HEK293 (cell line): ENCODE results near the gene GMEB2.
"Not testable (repeated sequence)": the region's sequence is repeated elsewhere in the genome, so short reads cannot be mapped to it uniquely, and the experiment has no call there.

Source experiments
- CTCF ChIA-PET: fragments of 350-600 bp; formaldehyde crosslinking; extraction: SDS; loops from one replicate; lab custom pipeline; 2021; ENCODE audit warnings: antibody characterized with exemption; lab: Yijun Ruan, JAX
- POLR2A ChIA-PET: fragments of 300-600 bp; formaldehyde crosslinking; extraction: SDS; loops from one replicate; lab custom pipeline; 2020; ENCODE audit warnings: antibody characterized with exemption, inconsistent platforms; lab: Yijun Ruan, JAX
- H3K27ac ChIP-seq: fragments of 200-500 bp; sonication (Bioruptor generic); 2 replicates; pipeline ENCODE4 v1.5.1; 2014; ENCODE audit warnings: low read depth, low read length, control low read depth, inconsistent platforms; ENCODE audit errors: extremely low read depth
- H3K36me3 ChIP-seq, 2 experiments: fragments of 200-500 bp in 1 of 2; sonication (Bioruptor generic) in 1 of 2; 1 replicate in 1 of 2; 2 replicates in 1 of 2; pipeline ENCODE4 v1.5.1; 2014 to 2017; ENCODE audit warnings: inconsistent platforms in 2 of 2, low read length in 2 of 2; ENCODE audit not compliant: control insufficient read depth in 2 of 2, insufficient read depth in 1 of 2
- H3K4me1 ChIP-seq: fragments of 200-500 bp; sonication (Bioruptor generic); 2 replicates; pipeline ENCODE4 v1.5.1; 2014; ENCODE audit warnings: mild to moderate bottlenecking, low read length, inconsistent platforms; ENCODE audit not compliant: control insufficient read depth, insufficient read depth
- H3K4me3 ChIP-seq: 2 replicates; pipeline ENCODE4 v1.5.1; 2011; ENCODE audit warnings: low read depth, mild to moderate bottlenecking, control low read depth, low read length, moderate library complexity
- H3K9me3 ChIP-seq: fragments of 200-500 bp; sonication (Bioruptor generic); 2 replicates; pipeline ENCODE4 v1.5.1; 2014; ENCODE audit warnings: low read depth, low read length, inconsistent platforms; ENCODE audit not compliant: control insufficient read depth, insufficient read depth
- GLI4 ChIP-seq: fragments of 450-650 bp; formaldehyde crosslinking; IDR thresholded peaks from 2 replicates; pipeline ENCODE4 v1.5.1; 2016; ENCODE audit warnings: missing biosample characterization, missing genetic modification characterization
- HOXA7 ChIP-seq: sonication (generic); formaldehyde crosslinking; IDR thresholded peaks from 2 replicates; pipeline ENCODE4 v1.8.1; 2022; ENCODE audit warnings: missing genetic modification reagents, borderline replicate concordance
- KLF16 ChIP-seq: fragments of 450-650 bp; formaldehyde crosslinking; IDR thresholded peaks from 2 replicates; pipeline ENCODE4 v1.5.1; 2017; ENCODE audit warnings: missing biosample characterization, missing genetic modification characterization
- KLF8 ChIP-seq: fragments of 450-650 bp; formaldehyde crosslinking; IDR thresholded peaks from 2 replicates; pipeline ENCODE4 v1.5.1; 2016; ENCODE audit warnings: missing biosample characterization, missing genetic modification characterization
- ZBTB17 ChIP-seq: fragments of 450-650 bp; formaldehyde crosslinking; IDR thresholded peaks from 2 replicates; pipeline ENCODE4 v1.5.1; 2016; ENCODE audit warnings: missing biosample characterization, missing genetic modification characterization
- ZFHX2 ChIP-seq: fragments of 450-650 bp; formaldehyde crosslinking; conservative IDR thresholded peaks from 2 replicates; pipeline ENCODE4 v1.5.1; 2016; ENCODE audit warnings: missing biosample characterization, missing genetic modification characterization
- ZNF239 ChIP-seq: fragments of 450-650 bp; formaldehyde crosslinking; IDR thresholded peaks from 2 replicates; pipeline ENCODE4 v1.5.1; 2016; ENCODE audit warnings: missing biosample characterization, missing genetic modification characterization
- ZNF426 ChIP-seq: fragments of 450-650 bp; formaldehyde crosslinking; IDR thresholded peaks from 2 replicates; pipeline ENCODE4 v1.5.1; 2017; ENCODE audit warnings: missing biosample characterization, missing genetic modification characterization, mild to moderate bottlenecking, inconsistent platforms, moderate library complexity
- ZNF677 ChIP-seq: fragments of 450-650 bp; IDR thresholded peaks from 2 replicates; pipeline ENCODE4 v1.5.0; 2018; ENCODE audit warnings: missing biosample characterization, mild to moderate bottlenecking, missing genetic modification characterization, moderate library complexity
- TF ChIP-seq, protein P1 (sequence below): sonication (generic); formaldehyde crosslinking; IDR thresholded peaks from 2 replicates; pipeline ENCODE4 v1.8.1; 2022; ENCODE audit warnings: mild to moderate bottlenecking, moderate library complexity, missing genetic modification reagents
- TF ChIP-seq, protein P2 (sequence below): fragments of 450-650 bp; formaldehyde crosslinking; optimal IDR thresholded peaks from 2 replicates; pipeline ENCODE3; 2016; ENCODE audit warnings: missing biosample characterization, mild to moderate bottlenecking, missing genetic modification characterization
- TF ChIP-seq, protein P3 (sequence below): fragments of 450-650 bp; IDR thresholded peaks from 2 replicates; pipeline ENCODE4 v1.5.1; 2018; ENCODE audit warnings: missing biosample characterization, missing genetic modification characterization
- TF ChIP-seq, protein P4 (sequence below): fragments of 450-650 bp; formaldehyde crosslinking; IDR thresholded peaks from 2 replicates; pipeline ENCODE4; 2016; ENCODE audit warnings: missing biosample characterization, missing genetic modification characterization

The GMEB2 gene

DNA sequence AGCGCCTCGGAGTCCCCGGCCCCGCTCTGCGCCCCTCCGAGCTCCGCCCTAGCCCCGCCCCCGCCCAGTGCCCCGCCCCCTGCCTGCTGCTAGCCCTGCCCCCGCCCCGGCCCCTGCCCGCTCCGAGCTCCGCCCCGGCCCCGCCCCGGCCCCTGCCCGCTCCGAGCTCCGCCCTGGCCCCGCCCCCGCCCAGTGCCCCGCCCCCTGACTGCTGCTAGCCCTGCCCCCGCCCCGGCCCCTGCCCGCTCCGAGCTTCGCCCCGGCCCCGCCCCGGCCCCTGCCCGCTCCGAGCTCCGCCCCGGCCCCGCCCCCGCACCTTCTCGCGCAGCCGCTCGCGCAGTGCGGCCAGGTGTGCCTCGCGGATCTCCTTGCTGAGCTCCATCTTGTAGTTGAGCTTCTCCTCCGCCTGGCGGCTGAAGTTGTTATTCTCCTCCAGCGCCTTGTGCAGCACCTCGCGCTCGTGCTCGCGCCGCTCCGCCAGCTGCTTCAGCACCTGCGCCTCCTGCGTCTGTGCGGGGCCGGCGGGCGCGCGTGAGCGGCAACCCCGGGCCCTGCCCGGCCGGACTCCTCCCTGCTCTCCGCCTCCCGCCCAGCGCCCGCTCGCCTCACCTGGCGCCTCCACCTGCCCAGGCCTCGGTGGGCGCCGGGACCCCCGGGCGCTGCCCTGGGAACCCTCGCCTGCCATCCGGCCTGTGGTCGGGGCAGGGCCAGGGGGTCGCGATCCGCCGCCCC is 15.1 kb upstream of the GMEB2 start (continued):
- TF ChIP-seq ZNF426 (tag by site-specific recombination) (no peak), KLF16 (0 out of 2 replicates have a peak, but pooled peaks have one; percentile 18), ZNF677 (tag by site-specific recombination) (0 out of 2 replicates have a peak, but pooled peaks have one; percentile 10), HOXA7 (CRISPR knock-in tag) (no peak), ZBTB17 (tag by site-specific recombination) (0 out of 2 replicates have a peak, but pooled peaks have one; percentile 27)
- TF ChIP-seq, protein P1, sequence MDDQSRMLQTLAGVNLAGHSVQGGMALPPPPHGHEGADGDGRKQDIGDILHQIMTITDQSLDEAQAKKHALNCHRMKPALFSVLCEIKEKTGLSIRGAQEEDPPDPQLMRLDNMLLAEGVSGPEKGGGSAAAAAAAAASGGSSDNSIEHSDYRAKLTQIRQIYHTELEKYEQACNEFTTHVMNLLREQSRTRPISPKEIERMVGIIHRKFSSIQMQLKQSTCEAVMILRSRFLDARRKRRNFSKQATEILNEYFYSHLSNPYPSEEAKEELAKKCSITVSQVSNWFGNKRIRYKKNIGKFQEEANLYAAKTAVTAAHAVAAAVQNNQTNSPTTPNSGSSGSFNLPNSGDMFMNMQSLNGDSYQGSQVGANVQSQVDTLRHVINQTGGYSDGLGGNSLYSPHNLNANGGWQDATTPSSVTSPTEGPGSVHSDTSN (CRISPR knock-in tag): peak; percentile 17; the same call in 1 of the 2 replicates
- TF ChIP-seq, protein P2, sequence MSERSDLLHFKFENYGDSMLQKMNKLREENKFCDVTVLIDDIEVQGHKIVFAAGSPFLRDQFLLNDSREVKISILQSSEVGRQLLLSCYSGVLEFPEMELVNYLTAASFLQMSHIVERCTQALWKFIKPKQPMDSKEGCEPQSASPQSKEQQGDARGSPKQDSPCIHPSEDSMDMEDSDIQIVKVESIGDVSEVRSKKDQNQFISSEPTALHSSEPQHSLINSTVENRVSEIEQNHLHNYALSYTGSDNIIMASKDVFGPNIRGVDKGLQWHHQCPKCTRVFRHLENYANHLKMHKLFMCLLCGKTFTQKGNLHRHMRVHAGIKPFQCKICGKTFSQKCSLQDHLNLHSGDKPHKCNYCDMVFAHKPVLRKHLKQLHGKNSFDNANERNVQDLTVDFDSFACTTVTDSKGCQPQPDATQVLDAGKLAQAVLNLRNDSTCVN: peak; percentile 85

DNA sequence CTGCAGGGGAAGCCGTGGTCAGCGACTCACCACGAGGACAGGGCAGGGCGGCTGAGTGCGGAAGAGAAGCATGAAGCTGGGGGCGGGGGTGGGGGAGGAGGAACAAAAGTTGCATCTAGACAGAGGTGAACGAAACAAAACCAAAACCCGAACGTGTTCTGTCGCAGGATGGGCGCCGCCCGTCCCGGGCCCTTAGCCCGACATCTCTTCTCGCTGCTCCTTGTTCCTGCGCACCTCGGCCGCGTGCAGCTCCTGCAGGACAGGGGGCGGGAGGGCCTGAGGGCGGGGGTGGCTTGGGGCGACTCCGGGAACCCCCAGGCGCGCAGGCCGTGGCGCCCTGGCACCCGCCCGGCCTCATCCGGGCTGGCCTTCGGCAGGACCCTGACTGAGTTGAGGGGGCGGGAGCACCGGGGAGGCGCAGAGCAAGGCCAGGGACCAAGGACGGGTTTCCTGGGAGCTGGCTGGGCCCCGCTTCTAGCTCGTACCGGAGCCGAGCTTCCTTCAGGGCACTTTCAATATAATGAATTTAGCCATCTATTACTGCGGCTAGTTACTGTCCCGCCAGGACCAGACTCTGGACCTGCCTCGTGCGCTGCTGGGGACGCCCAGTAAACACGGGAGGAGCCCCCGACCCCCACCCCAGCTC is 14.4 kb upstream of the GMEB2 start:
- H3K4me1 ChIP-seq: peaks cover 3% of the 10 kb centered on the region; the same call in 1 of the 2 replicates
- H3K27ac ChIP-seq: no peak overlapping the region
- CTCF ChIA-PET: interaction anchor here (0.7 to 1.4 kb wide), 5 partner anchors 10 to 224 kb away, joined by 3 to 4 read pairs (median 3); partner anchors contain the start of gene TPD52L2
- no peaks in the 10 kb centered on the region for H3K36me3 ChIP-seq
- peak overlapping the region; percentile 10 for H3K4me3 ChIP-seq
- TF ChIP-seq, protein P3, sequence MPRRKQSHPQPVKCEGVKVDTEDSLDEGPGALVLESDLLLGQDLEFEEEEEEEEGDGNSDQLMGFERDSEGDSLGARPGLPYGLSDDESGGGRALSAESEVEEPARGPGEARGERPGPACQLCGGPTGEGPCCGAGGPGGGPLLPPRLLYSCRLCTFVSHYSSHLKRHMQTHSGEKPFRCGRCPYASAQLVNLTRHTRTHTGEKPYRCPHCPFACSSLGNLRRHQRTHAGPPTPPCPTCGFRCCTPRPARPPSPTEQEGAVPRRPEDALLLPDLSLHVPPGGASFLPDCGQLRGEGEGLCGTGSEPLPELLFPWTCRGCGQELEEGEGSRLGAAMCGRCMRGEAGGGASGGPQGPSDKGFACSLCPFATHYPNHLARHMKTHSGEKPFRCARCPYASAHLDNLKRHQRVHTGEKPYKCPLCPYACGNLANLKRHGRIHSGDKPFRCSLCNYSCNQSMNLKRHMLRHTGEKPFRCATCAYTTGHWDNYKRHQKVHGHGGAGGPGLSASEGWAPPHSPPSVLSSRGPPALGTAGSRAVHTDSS (tag by site-specific recombination): no peak
- TF ChIP-seq GLI4 (tag by site-specific recombination) (no peak), KLF8 (peak; percentile 28)
- POLR2A ChIA-PET: interaction anchor here (0.6 to 2.5 kb wide), 13 partner anchors 9 to 424 kb away, joined by 3 to 20 read pairs (median 4); partner anchors contain the start of genes ARFRP1, GMEB2, RTEL1 and STMN3
- H3K9me3 ChIP-seq: no peaks in the 10 kb centered on the region

DNA sequence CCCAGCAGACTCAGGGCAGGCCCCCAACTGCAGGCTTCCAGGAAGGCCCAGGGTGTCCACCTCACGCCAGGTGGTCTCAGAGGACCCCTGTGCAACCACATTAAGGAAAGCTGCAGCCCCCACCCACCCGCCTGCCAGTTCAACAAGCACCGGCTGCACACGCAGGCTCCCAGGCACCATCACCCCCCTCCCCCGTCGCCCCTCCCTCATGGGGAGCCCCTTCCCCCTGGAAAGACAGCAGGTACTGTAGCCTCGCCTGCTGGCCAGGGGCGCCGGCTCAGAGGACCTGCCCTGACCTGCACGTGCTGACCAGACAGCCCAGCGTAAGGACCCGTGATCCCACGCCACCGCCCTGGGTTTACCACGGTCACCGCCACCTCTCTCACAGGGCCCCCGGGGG is 13.8 kb upstream of the GMEB2 start:
- POLR2A ChIA-PET, H3K4me3 ChIP-seq, H3K9me3 ChIP-seq, CTCF ChIA-PET, H3K27ac ChIP-seq, H3K4me1 ChIP-seq, H3K36me3 ChIP-seq: not testable (repeated sequence)

DNA sequence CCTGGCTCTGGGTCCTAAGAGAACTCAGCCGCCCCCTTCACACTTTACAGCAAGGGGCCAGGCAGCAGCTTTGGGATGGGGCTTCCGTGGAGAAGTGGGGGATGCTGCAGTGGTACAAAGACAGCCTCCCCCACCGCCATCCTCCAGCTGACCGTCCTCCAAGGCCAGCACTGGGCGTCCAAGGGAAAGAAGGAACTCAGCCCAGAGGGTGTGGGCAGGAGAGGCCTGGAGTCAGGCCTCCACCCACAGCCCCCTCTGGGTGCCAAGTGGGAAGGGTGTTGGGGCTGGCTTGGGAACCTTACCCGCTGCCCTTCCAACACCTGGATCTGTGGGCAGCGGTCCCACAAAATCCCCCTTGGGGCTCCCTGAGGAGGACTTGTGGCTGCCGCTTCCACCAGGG is 13.2 kb upstream of the GMEB2 start:
- Histone ChIP-seq H3K4me1 (peaks cover 3% of the 10 kb centered on the region; the same call in 1 of the 2 replicates), H3K9me3 (no peaks in the 10 kb centered on the region), H3K4me3 (no peak overlapping the region), H3K27ac (no peak overlapping the region), H3K36me3 (no peaks in the 10 kb centered on the region)
- CTCF ChIA-PET: no interaction called here
- POLR2A ChIA-PET: no interaction called here
- no peak for TF ChIP-seq ZNF239 (tag by site-specific recombination)
- TF ChIP-seq, protein P4, sequence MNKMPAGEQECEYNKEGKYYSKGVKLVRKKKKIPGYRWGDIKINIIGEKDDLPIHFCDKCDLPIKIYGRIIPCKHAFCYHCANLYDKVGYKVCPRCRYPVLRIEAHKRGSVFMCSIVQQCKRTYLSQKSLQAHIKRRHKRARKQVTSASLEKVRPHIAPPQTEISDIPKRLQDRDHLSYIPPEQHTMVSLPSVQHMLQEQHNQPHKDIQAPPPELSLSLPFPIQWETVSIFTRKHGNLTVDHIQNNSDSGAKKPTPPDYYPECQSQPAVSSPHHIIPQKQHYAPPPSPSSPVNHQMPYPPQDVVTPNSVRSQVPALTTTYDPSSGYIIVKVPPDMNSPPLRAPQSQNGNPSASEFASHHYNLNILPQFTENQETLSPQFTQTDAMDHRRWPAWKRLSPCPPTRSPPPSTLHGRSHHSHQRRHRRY: no peak
- TF ChIP-seq ZFHX2: peak; percentile 16; the same call in 1 of the 2 replicates
